Mesendoderm (in vitro differentiated cells): ENCODE results near the gene OLIG1.

ENCODE experiments used
- DNase-seq: peaks from one replicate; pipeline ENCODE4 v3.0.0; 2013
- H2AK5ac ChIP-seq: 2 replicates; pipeline ENCODE4 v1.6.1; 2013; ENCODE audit warnings: low read length, inconsistent platforms
- H2BK120ac ChIP-seq: 2 replicates; pipeline ENCODE4 v1.6.1; 2013; ENCODE audit warnings: low read depth, mild to moderate bottlenecking, low read length, moderate library complexity, mixed read lengths
- H2BK15ac ChIP-seq: replicated peaks from 2 replicates; pipeline ENCODE4 v1.6.1; 2013; ENCODE audit warnings: low read depth, mild to moderate bottlenecking, moderate library complexity
- H2BK5ac ChIP-seq: 2 replicates; pipeline ENCODE4 v1.6.1; 2013; ENCODE audit warnings: low read length, inconsistent platforms
- H3K18ac ChIP-seq: 2 replicates; pipeline ENCODE4 v1.6.1; 2013; ENCODE audit warnings: mild to moderate bottlenecking, low read length, mixed read lengths
- H3K23ac ChIP-seq: one replicate; pipeline ENCODE4 v1.6.1; 2013; ENCODE audit warnings: low read length
- H3K27ac ChIP-seq: 2 replicates; pipeline ENCODE4 v1.5.1; 2013; ENCODE audit warnings: low read depth, mild to moderate bottlenecking, inconsistent platforms, low read length, moderate library complexity
- H3K27me3 ChIP-seq: 2 replicates; pipeline ENCODE4 v1.6.1; 2013; ENCODE audit warnings: low read length, control low read depth, mild to moderate bottlenecking, inconsistent platforms; ENCODE audit not compliant: insufficient read depth, poor library complexity
- H3K36me3 ChIP-seq: 2 replicates; pipeline ENCODE4 v1.6.1; 2013; ENCODE audit warnings: low read length, inconsistent platforms; ENCODE audit not compliant: control insufficient read depth, insufficient read depth
- H3K4ac ChIP-seq: one replicate; pipeline ENCODE4 v1.6.1; 2013; ENCODE audit warnings: low read depth, mild to moderate bottlenecking, low read length, moderate library complexity
- H3K4me1 ChIP-seq: 2 replicates; pipeline ENCODE4 v1.6.1; 2013; ENCODE audit warnings: low read depth, low read length, inconsistent platforms; ENCODE audit not compliant: control insufficient read depth
- H3K4me2 ChIP-seq: 2 replicates; pipeline ENCODE4 v1.6.1; 2013; ENCODE audit warnings: low read length
- H3K4me3 ChIP-seq: 2 replicates; pipeline ENCODE4 v1.5.1; 2013; ENCODE audit warnings: mild to moderate bottlenecking, low read length
- H3K56ac ChIP-seq: one replicate; pipeline ENCODE4 v1.6.1; 2013; ENCODE audit warnings: low read length
- H3K79me1 ChIP-seq: 2 replicates; pipeline ENCODE4 v1.6.1; 2013; ENCODE audit warnings: low read length, inconsistent platforms
- H3K79me2 ChIP-seq: 2 replicates; pipeline ENCODE4 v1.6.1; 2013; ENCODE audit warnings: mild to moderate bottlenecking, low read length; ENCODE audit not compliant: control insufficient read depth, insufficient read depth
- H3K9ac ChIP-seq: 2 replicates; pipeline ENCODE4 v1.6.1; 2013; ENCODE audit warnings: low read length, inconsistent platforms
- H4K5ac ChIP-seq: one replicate; pipeline ENCODE4 v1.6.1; 2013; ENCODE audit warnings: low read length
- H4K8ac ChIP-seq: one replicate; pipeline ENCODE4 v1.6.1; 2013; ENCODE audit warnings: low read depth, mild to moderate bottlenecking, control low read depth, low read length, moderate library complexity
- WGBS: extraction: QIAGEN DNeasy Blood & Tissue Kit; methylation state at CpG from one replicate; pipeline ENCODE4 v1.1.7; 2013; ENCODE audit warnings: low lambda C conversion rate, missing lambda C conversion rate; ENCODE audit not compliant: insufficient coverage; ENCODE audit errors: extremely low coverage; 5-methylcytosine and 5-hydroxymethylcytosine counted together

OLIG1 gene

DNA sequence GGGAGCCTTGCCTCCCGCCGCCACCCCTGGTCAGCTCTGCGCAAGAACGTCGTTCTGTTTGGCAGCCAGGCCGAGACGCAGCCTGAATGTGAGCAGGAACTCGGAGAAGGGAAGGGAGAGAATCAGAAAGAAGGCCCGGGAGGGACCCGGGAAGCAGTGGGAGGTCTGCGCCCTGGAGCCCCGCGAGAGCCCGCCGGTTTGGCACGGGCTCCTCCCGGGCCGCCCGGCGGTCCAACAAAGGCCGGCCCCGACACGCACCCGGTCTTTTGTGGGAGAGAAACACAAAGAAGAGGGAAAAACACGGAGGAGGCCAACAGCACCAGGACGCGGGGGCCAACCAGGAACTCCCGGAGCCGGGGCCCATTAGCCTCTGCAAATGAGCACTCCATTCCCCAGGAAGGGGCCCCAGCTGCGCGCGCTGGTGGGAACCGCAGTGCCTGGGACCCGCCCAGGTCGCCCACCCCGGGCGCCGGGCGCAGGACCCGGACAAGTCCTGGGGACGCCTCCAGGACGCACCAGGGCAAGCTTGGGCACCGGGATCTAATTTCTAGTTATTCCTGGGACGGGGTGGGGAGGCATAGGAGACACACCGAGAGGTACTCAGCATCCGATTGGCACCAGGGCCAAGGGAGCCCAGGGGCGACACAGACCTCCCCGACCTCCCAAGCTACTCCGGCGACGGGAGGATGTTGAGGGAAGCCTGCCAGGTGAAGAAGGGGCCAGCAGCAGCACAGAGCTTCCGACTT is 46.9 kb upstream of the OLIG1 start:
- Histone ChIP-seq H3K27me3 (peaks cover 86% of the 10 kb centered on the region), H3K27ac (no peak overlapping the region), H4K8ac (no peak overlapping the region), H3K56ac (no peak overlapping the region), H3K4me1 (no peaks in the 10 kb centered on the region), H3K4ac (no peak overlapping the region), H3K23ac (no peak overlapping the region), H2BK120ac (no peak overlapping the region), H3K4me3 (no peak overlapping the region), H3K9ac (no peak overlapping the region), H2AK5ac (no peak overlapping the region), H3K79me2 (no peaks in the 10 kb centered on the region), H3K4me2 (no peak overlapping the region), H3K18ac (no peak overlapping the region), H4K5ac (no peak overlapping the region), H2BK5ac (no peak overlapping the region), H3K36me3 (no peaks in the 10 kb centered on the region), H2BK15ac (no peak overlapping the region), H3K79me1 (no peaks in the 10 kb centered on the region)
- no CpG with 5 or more reads among the region's 52 CpGs for WGBS
- DNase-seq = no peak

DNA sequence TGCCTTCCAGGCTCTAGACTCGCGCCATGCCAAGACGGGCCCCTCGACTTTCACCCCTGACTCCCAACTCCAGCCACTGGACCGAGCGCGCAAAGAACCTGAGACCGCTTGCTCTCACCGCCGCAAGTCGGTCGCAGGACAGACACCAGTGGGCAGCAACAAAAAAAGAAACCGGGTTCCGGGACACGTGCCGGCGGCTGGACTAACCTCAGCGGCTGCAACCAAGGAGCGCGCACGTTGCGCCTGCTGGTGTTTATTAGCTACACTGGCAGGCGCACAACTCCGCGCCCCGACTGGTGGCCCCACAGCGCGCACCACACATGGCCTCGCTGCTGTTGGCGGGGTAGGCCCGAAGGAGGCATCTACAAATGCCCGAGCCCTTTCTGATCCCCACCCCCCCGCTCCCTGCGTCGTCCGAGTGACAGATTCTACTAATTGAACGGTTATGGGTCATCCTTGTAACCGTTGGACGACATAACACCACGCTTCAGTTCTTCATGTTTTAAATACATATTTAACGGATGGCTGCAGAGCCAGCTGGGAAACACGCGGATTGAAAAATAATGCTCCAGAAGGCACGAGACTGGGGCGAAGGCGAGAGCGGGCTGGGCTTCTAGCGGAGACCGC is 46.3 kb upstream of the OLIG1 start:
- Histone ChIP-seq H3K27me3 (peaks cover 86% of the 10 kb centered on the region), H2AK5ac (no peak overlapping the region), H3K9ac (no peak overlapping the region), H3K27ac (no peak overlapping the region), H3K79me2 (no peaks in the 10 kb centered on the region), H2BK120ac (no peak overlapping the region), H3K56ac (no peak overlapping the region), H2BK15ac (no peak overlapping the region), H3K4me3 (no peak overlapping the region), H4K5ac (no peak overlapping the region), H3K36me3 (no peaks in the 10 kb centered on the region), H3K18ac (no peak overlapping the region), H3K4ac (no peak overlapping the region), H3K79me1 (no peaks in the 10 kb centered on the region), H3K4me2 (no peak overlapping the region), H3K4me1 (no peaks in the 10 kb centered on the region), H3K23ac (no peak overlapping the region), H4K8ac (no peak overlapping the region), H2BK5ac (no peak overlapping the region)
- no CpG with 5 or more reads among the region's 49 CpGs for WGBS
- no peak for DNase-seq

DNA sequence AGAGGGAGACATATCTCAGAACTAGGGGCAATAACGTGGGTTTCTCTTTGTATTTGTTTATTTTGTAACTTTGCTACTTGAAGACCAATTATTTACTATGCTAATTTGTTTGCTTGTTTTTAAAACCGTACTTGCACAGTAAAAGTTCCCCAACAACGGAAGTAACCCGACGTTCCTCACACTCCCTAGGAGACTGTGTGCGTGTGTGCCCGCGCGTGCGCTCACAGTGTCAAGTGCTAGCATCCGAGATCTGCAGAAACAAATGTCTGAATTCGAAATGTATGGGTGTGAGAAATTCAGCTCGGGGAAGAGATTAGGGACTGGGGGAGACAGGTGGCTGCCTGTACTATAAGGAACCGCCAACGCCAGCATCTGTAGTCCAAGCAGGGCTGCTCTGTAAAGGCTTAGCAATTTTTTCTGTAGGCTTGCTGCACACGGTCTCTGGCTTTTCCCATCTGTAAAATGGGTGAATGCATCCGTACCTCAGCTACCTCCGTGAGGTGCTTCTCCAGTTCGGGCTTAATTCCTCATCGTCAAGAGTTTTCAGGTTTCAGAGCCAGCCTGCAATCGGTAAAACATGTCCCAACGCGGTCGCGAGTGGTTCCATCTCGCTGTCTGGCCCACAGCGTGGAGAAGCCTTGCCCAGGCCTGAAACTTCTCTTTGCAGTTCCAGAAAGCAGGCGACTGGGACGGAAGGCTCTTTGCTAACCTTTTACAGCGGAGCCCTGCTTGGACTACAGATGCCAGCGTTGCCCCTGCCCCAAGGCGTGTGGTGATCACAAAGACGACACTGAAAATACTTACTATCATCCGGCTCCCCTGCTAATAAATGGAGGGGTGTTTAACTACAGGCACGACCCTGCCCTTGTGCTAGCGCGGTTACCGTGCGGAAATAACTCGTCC is 45.5 kb upstream of the OLIG1 start:
- no peak overlapping the region for H3K9ac ChIP-seq
- no peak overlapping the region for H3K18ac ChIP-seq
- H2BK5ac ChIP-seq = no peak overlapping the region
- no peak overlapping the region for H3K4ac ChIP-seq
- no peaks in the 10 kb centered on the region for H3K79me2 ChIP-seq
- no peak overlapping the region for H3K23ac ChIP-seq
- H3K56ac ChIP-seq = no peak overlapping the region
- H3K27me3 ChIP-seq = peaks cover 86% of the 10 kb centered on the region
- no peak overlapping the region for H2AK5ac ChIP-seq
- H2BK15ac ChIP-seq = no peak overlapping the region
- H3K79me1 ChIP-seq = no peaks in the 10 kb centered on the region
- no peak overlapping the region for H3K4me2 ChIP-seq
- no peak overlapping the region for H4K8ac ChIP-seq
- H3K4me1 ChIP-seq = no peaks in the 10 kb centered on the region
- DNase-seq = no peak
- no peak overlapping the region for H3K4me3 ChIP-seq
- no CpG with 5 or more reads among the region's 40 CpGs for WGBS
- no peak overlapping the region for H2BK120ac ChIP-seq
- no peak overlapping the region for H4K5ac ChIP-seq
- no peak overlapping the region for H3K27ac ChIP-seq
- no peaks in the 10 kb centered on the region for H3K36me3 ChIP-seq

DNA sequence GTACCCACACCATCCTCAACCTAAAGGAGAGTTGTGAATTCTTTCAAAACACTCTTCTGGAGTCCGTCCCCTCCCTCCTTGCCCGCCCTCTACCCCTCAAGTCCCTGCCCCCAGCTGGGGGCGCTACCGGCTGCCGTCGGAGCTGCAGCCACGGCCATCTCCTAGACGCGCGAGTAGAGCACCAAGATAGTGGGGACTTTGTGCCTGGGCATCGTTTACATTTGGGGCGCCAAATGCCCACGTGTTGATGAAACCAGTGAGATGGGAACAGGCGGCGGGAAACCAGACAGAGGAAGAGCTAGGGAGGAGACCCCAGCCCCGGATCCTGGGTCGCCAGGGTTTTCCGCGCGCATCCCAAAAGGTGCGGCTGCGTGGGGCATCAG is 44.8 kb upstream of the OLIG1 start:
- no peaks in the 10 kb centered on the region for H3K79me1 ChIP-seq
- no peak overlapping the region for H2AK5ac ChIP-seq
- no peak overlapping the region for H2BK5ac ChIP-seq
- H3K27me3 ChIP-seq = peaks cover 86% of the 10 kb centered on the region
- H2BK15ac ChIP-seq = no peak overlapping the region
- no peak overlapping the region for H2BK120ac ChIP-seq
- H4K8ac ChIP-seq = no peak overlapping the region
- H3K4me2 ChIP-seq = peak overlapping the region; percentile 37
- H4K5ac ChIP-seq = no peak overlapping the region
- H3K23ac ChIP-seq = no peak overlapping the region
- H3K36me3 ChIP-seq = no peaks in the 10 kb centered on the region
- H3K4me3 ChIP-seq = peak overlapping the region; percentile 21
- no peak overlapping the region for H3K18ac ChIP-seq
- H3K79me2 ChIP-seq = no peaks in the 10 kb centered on the region
- DNase-seq = peak; percentile 72
- no peak overlapping the region for H3K4ac ChIP-seq
- peak overlapping the region; percentile 26 for H3K56ac ChIP-seq
- H3K4me1 ChIP-seq = no peaks in the 10 kb centered on the region
- WGBS = no CpG with 5 or more reads among the region's 22 CpGs
- H3K9ac ChIP-seq = peak overlapping the region; percentile 35
- H3K27ac ChIP-seq = no peak overlapping the region

DNA sequence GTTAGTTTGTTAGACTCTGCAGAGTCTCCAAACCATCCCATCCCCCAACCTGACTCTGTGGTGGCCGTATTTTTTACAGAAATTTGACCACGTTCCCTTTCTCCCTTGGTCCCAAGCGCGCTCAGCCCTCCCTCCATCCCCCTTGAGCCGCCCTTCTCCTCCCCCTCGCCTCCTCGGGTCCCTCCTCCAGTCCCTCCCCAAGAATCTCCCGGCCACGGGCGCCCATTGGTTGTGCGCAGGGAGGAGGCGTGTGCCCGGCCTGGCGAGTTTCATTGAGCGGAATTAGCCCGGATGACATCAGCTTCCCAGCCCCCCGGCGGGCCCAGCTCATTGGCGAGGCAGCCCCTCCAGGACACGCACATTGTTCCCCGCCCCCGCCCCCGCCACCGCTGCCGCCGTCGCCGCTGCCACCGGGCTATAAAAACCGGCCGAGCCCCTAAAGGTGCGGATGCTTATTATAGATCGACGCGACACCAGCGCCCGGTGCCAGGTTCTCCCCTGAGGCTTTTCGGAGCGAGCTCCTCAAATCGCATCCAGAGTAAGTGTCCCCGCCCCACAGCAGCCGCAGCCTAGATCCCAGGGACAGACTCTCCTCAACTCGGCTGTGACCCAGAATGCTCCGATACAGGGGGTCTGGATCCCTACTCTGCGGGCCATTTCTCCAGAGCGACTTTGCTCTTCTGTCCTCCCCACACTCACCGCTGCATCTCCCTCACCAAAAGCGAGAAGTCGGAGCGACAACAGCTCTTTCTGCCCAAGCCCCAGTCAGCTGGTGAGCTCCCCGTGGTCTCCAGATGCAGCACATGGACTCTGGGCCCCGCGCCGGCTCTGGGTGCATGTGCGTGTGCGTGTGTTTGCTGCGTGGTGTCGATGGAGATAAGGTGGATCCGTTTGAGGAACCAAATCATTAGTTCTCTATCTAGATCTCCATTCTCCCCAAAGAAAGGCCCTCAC is 44.2 kb upstream of the OLIG1 start, which contains the start of gene OLIG2:
TSS of gene OLIG2 (plus strand) at position 447 of the 954 bp plus-strand sequence. CDS start 928 bp downstream, outside the sequence.
- peak; percentile 97 for DNase-seq
- H3K56ac ChIP-seq = peak within 1 kb of the TSS; percentile 67
- peak within 1 kb of the TSS; percentile 21 for H3K4me3 ChIP-seq
- no peak within 1 kb of the TSS for H3K23ac ChIP-seq
- H3K9ac ChIP-seq = peak within 1 kb of the TSS; percentile 35
- no peak within 1 kb of the TSS for H4K5ac ChIP-seq
- H3K4me2 ChIP-seq = peak within 1 kb of the TSS; percentile 74
- no peaks in the 10 kb centered on the region for H3K79me1 ChIP-seq
- H3K18ac ChIP-seq = no peak within 1 kb of the TSS
- H3K4ac ChIP-seq = no peak within 1 kb of the TSS
- no peak within 1 kb of the TSS for H3K27ac ChIP-seq
- WGBS = no CpG with 5 or more reads among the region's 59 CpGs
- H2BK120ac ChIP-seq = no peak within 1 kb of the TSS
- H3K36me3 ChIP-seq = no peaks in the 10 kb centered on the region
- no peak within 1 kb of the TSS for H2BK15ac ChIP-seq
- no peaks in the 10 kb centered on the region for H3K4me1 ChIP-seq
- H2BK5ac ChIP-seq = no peak within 1 kb of the TSS
- no peak within 1 kb of the TSS for H4K8ac ChIP-seq
- H3K27me3 ChIP-seq = peaks cover 88% of the 10 kb centered on the region
- H3K79me2 ChIP-seq = no peaks in the 10 kb centered on the region
- no peak within 1 kb of the TSS for H2AK5ac ChIP-seq
